Activated CD8-positive, alpha-beta memory T cell treated with anti-CD3 and anti-CD28 coated beads, Interleukin-2, amount 10 ng/mL, durations not matched to agents 7 days and 5 days (primary cell): ENCODE data around the gene GPATCH2L. TPM values are rescaled to one million over a fixed set of nuclear protein-coding genes. Genes with fewer than 3 reads are reported as not detected.

Experiments
- ATAC-seq: fragments of 150-1000 bp; cut with Tn5 transposase; one replicate; pipeline ENCODE4 v1.10.0; 2021; ENCODE audit warnings: moderate library complexity
- CTCF ChIA-PET: fragments of 350-600 bp; sonication (Branson Sonifier 250); formaldehyde crosslinking; loops from one replicate; lab custom pipeline; 2021; ENCODE audit warnings: antibody characterized with exemption; lab: Charles Lee
- DNase-seq: peaks from one replicate; pipeline ENCODE4 v3.0.0-alpha.2; 2020
- H3K27ac Mint-ChIP-seq: one replicate; pipeline ENCODE4 v1.8.0; 2021; ENCODE audit warnings: mild to moderate bottlenecking, mixed read lengths
- H3K27me3 Mint-ChIP-seq: one replicate; pipeline ENCODE4 v1.8.0; 2021; ENCODE audit warnings: mixed read lengths
- H3K36me3 Mint-ChIP-seq: one replicate; pipeline ENCODE4 v1.8.0; 2021; ENCODE audit warnings: mild to moderate bottlenecking, mixed read lengths
- H3K4me1 Mint-ChIP-seq: one replicate; pipeline ENCODE4 v1.8.0; 2021; ENCODE audit warnings: mixed read lengths
- H3K4me3 Mint-ChIP-seq: one replicate; pipeline ENCODE4 v1.8.0; 2021; ENCODE audit warnings: mild to moderate bottlenecking, moderate library complexity, mixed read lengths
- H3K9me3 Mint-ChIP-seq: one replicate; pipeline ENCODE4 v1.8.0; 2022; ENCODE audit warnings: low read depth, mixed read lengths
- total RNA-seq, 2 experiments: library from RNA; stranded (reverse); gene quantifications; one replicate each; pipeline ENCODE4 v1.2.3, GENCODE V29; 2021

GPATCH2L gene
- total RNA-seq, 2 experiments from 2014 or later = 56.4 to 63.8 TPM

DNA sequence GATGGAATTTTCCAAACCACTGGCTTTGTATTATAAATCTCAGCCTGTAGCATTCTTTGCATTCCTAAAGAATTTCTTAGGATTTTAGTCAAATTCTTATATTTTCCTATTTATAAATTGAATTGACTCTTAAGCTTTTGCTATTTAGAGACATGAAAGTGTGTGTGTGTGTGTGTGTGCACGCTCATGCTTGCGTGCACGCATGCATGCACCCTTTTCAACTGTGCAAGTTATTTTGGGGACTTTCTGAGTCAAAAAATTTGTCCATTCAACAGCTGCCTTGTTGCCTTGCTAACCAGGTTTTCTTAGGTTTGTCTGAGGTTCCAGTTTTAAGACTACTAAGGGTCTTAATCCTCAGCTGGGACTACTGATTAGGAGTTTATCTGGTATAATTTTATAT, 42.6 kb downstream of the GPATCH2L start:
- ATAC-seq = no peak
- Mint-ChIP-seq H3K27me3 (no peaks in the 10 kb centered on the region), H3K4me1 (peaks cover 3% of the 10 kb centered on the region), H3K27ac (no peak overlapping the region), H3K4me3 (no peak overlapping the region), H3K9me3 (no peaks in the 10 kb centered on the region), H3K36me3 (peaks cover 39% of the 10 kb centered on the region)
- DNase-seq = no peak
- CTCF ChIA-PET = no interaction called here

DNA sequence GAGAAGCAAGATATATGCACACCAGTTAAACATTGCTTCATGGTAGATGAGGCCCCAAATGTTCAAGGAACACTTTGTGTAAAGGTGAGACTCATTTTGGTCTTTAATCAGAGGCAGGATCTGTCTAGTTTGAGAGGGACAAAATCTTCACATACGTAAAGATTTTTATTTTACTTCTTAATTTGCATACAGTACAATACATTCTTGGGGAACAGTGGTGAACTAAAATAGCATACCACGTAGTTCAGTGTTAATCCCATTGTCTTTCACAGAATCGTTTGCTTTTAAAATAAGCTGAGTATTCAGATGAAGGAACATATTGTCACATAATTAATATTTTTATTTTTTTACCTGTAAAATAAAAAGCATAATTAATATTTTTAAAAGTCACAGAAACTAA, 43.3 kb downstream of the GPATCH2L start:
- Mint-ChIP-seq H3K9me3 (no peaks in the 10 kb centered on the region), H3K36me3 (peaks cover 40% of the 10 kb centered on the region), H3K27ac (no peak overlapping the region), H3K27me3 (no peaks in the 10 kb centered on the region), H3K4me3 (no peak overlapping the region), H3K4me1 (peaks cover under 1% of the 10 kb centered on the region)
- DNase-seq (no peak), ATAC-seq (no peak)
- CTCF ChIA-PET = interaction anchor here (1.1 kb wide), 1 partner anchor 14 kb away, joined by 3 read pairs; no protein-coding TSS in a partner anchor

GRCh38 chr14:76196980-76197695, 45.4 kb downstream of the GPATCH2L start:
- H3K9me3 Mint-ChIP-seq = no peaks in the 10 kb centered on the region
- H3K27me3 Mint-ChIP-seq = no peaks in the 10 kb centered on the region
- CTCF ChIA-PET = no interaction called here
- peaks cover 48% of the 10 kb centered on the region for H3K36me3 Mint-ChIP-seq
- no peaks in the 10 kb centered on the region for H3K4me1 Mint-ChIP-seq
- ATAC-seq (no peak), DNase-seq (no peak)
- H3K27ac Mint-ChIP-seq = no peak overlapping the region
- H3K4me3 Mint-ChIP-seq = no peak overlapping the region

DNA sequence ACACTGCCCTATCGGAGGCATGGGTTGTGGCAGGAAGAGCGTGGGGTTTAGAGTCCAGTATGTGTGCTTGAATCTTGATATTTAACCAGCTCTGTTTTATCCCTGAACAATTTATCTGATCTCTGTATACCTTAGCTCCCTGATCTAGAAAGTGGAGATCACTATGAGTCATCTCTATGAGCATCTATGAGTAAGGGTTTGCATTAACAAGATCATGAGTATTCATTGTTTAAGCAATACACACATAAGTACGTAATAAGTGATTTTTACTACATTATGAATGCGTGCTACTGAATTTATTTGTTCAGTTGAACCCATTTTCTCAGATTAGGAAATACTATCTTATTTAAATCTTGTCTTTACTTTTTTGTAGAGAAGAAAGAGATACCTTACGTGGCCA, 49.4 kb downstream of the GPATCH2L start:
- CTCF ChIA-PET = interaction anchor here (1.2 kb wide), 1 partner anchor 9 kb away, joined by 3 read pairs; no protein-coding TSS in a partner anchor
- DNase-seq = no peak
- H3K27ac Mint-ChIP-seq = no peak overlapping the region
- no peak for ATAC-seq
- no peaks in the 10 kb centered on the region for H3K4me1 Mint-ChIP-seq
- no peak overlapping the region for H3K4me3 Mint-ChIP-seq
- no peaks in the 10 kb centered on the region for H3K27me3 Mint-ChIP-seq
- peaks cover 49% of the 10 kb centered on the region for H3K36me3 Mint-ChIP-seq
- no peaks in the 10 kb centered on the region for H3K9me3 Mint-ChIP-seq

DNA sequence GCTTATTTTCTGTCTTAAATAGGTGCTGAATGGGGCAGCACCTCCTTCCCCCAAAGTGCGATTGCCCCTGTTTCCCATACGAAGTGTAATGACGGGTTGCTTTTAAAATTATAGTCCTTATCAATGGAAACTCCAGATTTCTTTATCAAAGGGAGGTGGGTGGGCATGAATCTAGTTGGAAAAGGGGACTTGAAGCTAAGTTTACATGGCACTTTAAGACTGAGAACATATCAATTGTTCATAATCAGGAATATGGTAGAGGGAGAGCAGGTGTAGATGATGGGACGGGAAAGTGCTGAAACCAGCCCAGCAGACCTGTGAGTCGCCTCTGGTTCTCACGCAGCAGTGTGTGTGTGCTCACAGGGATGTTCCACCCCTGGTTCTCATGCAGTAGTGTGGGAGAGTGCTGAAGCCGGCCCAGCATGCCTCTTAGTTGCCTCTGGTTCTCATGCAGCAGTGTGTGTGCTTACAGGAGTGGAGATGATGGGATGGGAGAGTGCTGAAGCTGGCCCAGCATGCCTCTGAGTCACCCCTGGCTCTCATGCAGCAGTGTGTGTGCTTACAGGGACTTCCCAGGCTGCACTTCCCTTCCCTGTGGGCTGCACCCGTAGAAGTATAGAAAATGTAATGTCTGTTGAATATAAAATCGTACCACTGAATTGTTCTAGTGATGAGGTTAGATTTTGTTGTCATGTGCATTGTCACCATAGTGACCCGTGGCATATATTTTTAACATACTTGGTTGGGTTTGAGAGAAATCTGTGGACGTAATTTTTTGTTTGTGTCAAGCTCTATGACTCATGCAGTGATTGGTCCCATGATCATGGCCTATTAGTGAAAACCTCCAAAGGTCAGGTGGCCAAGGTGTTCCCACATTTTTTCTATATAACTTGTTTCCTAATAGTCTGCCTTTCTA, 51.6 kb downstream of the GPATCH2L start:
- no peaks in the 10 kb centered on the region for H3K27me3 Mint-ChIP-seq
- no peak overlapping the region for H3K4me3 Mint-ChIP-seq
- no peaks in the 10 kb centered on the region for H3K4me1 Mint-ChIP-seq
- CTCF ChIA-PET = no interaction called here
- ATAC-seq (no peak), DNase-seq (no peak)
- peaks cover 40% of the 10 kb centered on the region for H3K36me3 Mint-ChIP-seq
- H3K27ac Mint-ChIP-seq = no peak overlapping the region
- no peaks in the 10 kb centered on the region for H3K9me3 Mint-ChIP-seq

DNA sequence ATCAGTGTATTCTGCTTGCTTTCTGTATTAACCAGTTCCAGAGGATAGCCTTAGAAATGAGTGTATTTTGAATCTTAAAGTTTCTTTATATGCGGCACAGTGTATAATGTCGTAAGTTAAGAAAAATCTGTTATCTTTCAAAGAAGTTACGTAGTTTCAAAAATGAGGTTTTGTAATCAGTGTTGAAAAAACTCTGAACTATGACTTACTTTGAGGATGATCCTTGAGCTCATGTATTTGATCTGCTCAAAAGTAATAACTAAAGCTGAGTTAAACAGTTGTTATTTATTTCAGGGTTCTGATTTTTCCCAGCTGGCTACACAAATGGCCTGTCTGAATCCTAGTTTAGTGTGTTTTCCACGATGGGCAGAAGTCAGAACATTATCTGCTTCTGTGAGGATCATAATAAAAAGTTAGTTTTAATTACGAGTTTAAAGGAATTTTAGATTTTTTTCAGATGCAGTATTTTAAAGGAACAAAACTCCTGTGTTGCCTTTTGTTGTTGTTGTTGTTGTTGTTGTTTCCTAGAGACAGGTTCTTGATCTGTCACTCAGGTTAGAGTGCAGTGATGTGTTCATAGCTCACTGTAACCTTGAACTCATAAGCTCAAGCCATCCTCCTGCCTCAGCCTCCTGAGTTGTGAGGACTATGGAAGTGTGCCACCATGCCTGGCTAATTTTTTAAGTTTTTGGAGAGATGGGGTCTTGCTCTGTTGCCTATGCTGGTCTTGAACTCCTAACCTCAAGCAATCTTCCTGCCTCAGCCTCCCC, 52.9 kb downstream of the GPATCH2L start:
- H3K36me3 Mint-ChIP-seq = peaks cover 36% of the 10 kb centered on the region
- H3K4me3 Mint-ChIP-seq = no peak overlapping the region
- H3K9me3 Mint-ChIP-seq = no peaks in the 10 kb centered on the region
- CTCF ChIA-PET = interaction anchor here (0.6 kb wide), 1 partner anchor 147 kb away, joined by 4 read pairs; no protein-coding TSS in a partner anchor
- ATAC-seq = no peak
- no peak for DNase-seq
- no peaks in the 10 kb centered on the region for H3K4me1 Mint-ChIP-seq
- H3K27ac Mint-ChIP-seq = no peak overlapping the region
- no peaks in the 10 kb centered on the region for H3K27me3 Mint-ChIP-seq

DNA sequence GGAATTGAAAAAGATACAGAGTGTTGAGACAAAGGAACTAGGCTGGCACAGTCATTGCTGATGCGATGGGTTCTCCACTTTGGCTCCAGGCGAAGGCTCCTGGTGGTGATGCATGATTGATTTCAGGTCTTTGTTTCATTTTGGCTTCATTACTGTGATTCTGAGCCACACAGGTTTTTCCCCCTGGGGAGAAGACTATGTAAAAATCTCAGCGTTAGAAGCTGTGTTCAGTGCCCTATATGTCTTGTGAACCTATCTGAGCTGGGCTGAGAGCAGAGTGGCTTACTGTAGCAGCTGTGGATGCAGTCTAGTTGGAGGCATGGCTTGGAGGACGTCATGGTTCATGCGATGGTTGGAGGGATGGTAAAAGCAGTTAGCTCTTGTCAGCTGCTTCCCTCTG, 54.0 kb downstream of the GPATCH2L start:
- no peaks in the 10 kb centered on the region for H3K9me3 Mint-ChIP-seq
- DNase-seq (no peak), ATAC-seq (no peak)

GRCh38 chr14:76208340-76208739, 56.6 kb downstream of the GPATCH2L start:
- Mint-ChIP-seq H3K36me3 (peaks cover 14% of the 10 kb centered on the region), H3K4me1 (no peaks in the 10 kb centered on the region), H3K27me3 (no peaks in the 10 kb centered on the region), H3K9me3 (no peaks in the 10 kb centered on the region), H3K4me3 (no peak overlapping the region), H3K27ac (no peak overlapping the region)
- DNase-seq (no peak), ATAC-seq (no peak)
- CTCF ChIA-PET = no interaction called here

More for the DNA sequence above, 54.0 kb downstream of the GPATCH2L start:
- CTCF ChIA-PET = no interaction called here
- Mint-ChIP-seq H3K27me3 (no peaks in the 10 kb centered on the region), H3K36me3 (peaks cover 30% of the 10 kb centered on the region), H3K27ac (no peak overlapping the region), H3K4me3 (no peak overlapping the region), H3K4me1 (no peaks in the 10 kb centered on the region)

DNA sequence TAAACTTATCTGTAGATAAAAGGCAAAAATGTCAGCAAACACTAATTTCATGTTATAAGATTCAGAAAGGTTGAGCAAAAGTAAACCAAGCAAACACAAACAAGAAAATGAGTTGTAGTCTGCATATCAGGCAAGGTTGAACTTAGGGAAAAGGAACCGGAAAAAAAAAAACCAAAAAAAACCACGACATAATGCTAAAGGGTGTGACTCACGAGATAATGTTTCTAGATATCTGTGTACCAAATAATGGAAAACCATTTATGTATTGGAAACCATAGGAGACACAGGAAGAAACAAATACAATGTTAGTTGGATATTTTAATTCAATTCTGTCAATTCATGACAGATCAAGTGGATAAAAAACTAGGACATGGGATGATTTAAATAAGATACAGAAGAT, 60.5 kb downstream of the GPATCH2L start:
- H3K4me3 Mint-ChIP-seq = no peak overlapping the region
- ATAC-seq = no peak

DNA sequence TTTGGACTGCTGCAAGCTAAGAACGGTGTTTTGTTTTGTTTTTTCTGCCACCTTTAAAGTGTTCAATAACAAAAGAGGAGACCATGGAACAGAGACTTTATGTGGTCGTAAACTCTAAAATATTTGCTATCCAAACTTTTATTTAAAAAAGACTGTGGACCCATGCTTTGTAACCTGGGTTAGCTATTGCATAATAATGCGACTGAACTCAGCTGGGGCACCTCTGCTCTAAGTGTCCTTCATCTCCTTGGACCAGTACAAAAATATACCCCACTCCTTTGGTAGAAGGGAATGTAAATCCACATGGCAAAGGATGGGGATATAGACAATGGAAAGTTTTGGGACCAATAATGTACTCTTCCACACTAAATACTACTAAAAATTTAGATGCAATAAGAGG, 65.5 kb downstream of the GPATCH2L start:
- CTCF ChIA-PET = no interaction called here
- no peaks in the 10 kb centered on the region for H3K4me1 Mint-ChIP-seq
- H3K27ac Mint-ChIP-seq = no peak overlapping the region
- H3K4me3 Mint-ChIP-seq = no peak overlapping the region
- ATAC-seq (no peak), DNase-seq (no peak)
- H3K36me3 Mint-ChIP-seq = peaks cover 4% of the 10 kb centered on the region
- no peaks in the 10 kb centered on the region for H3K9me3 Mint-ChIP-seq
- H3K27me3 Mint-ChIP-seq = peaks cover 8% of the 10 kb centered on the region

More for the DNA sequence above, 60.5 kb downstream of the GPATCH2L start:
- CTCF ChIA-PET = no interaction called here
- Mint-ChIP-seq H3K36me3 (peaks cover 4% of the 10 kb centered on the region), H3K4me1 (no peaks in the 10 kb centered on the region), H3K27me3 (no peaks in the 10 kb centered on the region), H3K27ac (no peak overlapping the region), H3K9me3 (no peaks in the 10 kb centered on the region)
- DNase-seq = no peak

DNA sequence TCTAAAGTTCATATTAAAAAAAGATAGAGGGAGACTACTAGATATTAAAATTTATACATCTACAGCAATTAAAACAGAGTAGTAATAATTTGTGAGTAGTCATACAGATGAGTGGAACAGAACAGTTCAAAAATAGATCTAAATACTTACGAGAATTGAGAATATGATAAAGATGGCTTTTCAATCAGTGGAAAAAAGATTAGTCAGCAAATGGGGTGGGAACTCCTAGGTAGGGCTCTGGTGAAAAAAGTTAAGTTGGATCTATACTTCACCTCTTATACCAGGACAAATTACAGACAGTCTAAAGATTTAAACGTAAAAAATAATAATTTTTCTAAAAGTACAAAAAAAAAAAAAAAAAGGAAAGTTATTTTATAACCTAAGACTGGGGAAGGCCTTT, 66.9 kb downstream of the GPATCH2L start:
- H3K4me3 Mint-ChIP-seq = no peak overlapping the region
- H3K4me1 Mint-ChIP-seq = no peaks in the 10 kb centered on the region
- DNase-seq (no peak), ATAC-seq (no peak)
- CTCF ChIA-PET = no interaction called here
- H3K27me3 Mint-ChIP-seq = peaks cover 8% of the 10 kb centered on the region
- H3K27ac Mint-ChIP-seq = no peak overlapping the region
- no peaks in the 10 kb centered on the region for H3K9me3 Mint-ChIP-seq
- H3K36me3 Mint-ChIP-seq = peaks cover 2% of the 10 kb centered on the region

DNA sequence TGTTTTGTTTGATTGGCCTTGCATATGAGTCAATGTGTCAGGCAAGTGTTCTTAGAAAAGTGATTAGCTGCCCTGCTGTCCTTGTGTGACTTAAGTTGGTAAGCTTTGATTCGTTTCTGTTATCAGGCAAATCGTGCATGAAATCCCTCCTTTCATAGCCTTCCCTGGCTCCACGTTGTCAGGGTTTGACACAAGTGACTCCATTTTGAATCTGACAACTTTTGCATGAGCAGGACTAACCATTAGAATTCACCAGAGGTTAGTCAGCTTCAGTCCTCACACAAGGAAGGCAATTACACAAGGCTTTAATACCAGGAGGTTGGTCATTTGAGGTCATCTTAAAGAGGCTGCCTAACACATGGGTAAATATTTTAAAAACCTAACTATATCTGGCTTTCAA, 68.2 kb downstream of the GPATCH2L start:
- H3K4me3 Mint-ChIP-seq = no peak overlapping the region
- H3K27me3 Mint-ChIP-seq = peaks cover 8% of the 10 kb centered on the region
- CTCF ChIA-PET = no interaction called here
- H3K4me1 Mint-ChIP-seq = no peaks in the 10 kb centered on the region
- ATAC-seq = no peak
- H3K36me3 Mint-ChIP-seq = no peaks in the 10 kb centered on the region
- no peak for DNase-seq
- no peaks in the 10 kb centered on the region for H3K9me3 Mint-ChIP-seq
- no peak overlapping the region for H3K27ac Mint-ChIP-seq

- H3K36me3 Mint-ChIP-seq = no peaks in the 10 kb centered on the region
These were observed 75.8 kb downstream of the GPATCH2L start for GRCh38 chr14:76227450-76228050.

More at GRCh38 chr14:76227450-76228050, 75.8 kb downstream of the GPATCH2L start:
- CTCF ChIA-PET = interaction anchor here (1.1 kb wide), 1 partner anchor 12 kb away, joined by 3 read pairs; no protein-coding TSS in a partner anchor
- DNase-seq (no peak), ATAC-seq (no peak)
- no peak overlapping the region for H3K4me3 Mint-ChIP-seq
- H3K27ac Mint-ChIP-seq = no peak overlapping the region
- H3K4me1 Mint-ChIP-seq = no peaks in the 10 kb centered on the region
- no peaks in the 10 kb centered on the region for H3K9me3 Mint-ChIP-seq
- H3K27me3 Mint-ChIP-seq = no peaks in the 10 kb centered on the region
